ENCODE measurements around the gene MMP24. TPM values are rescaled to one million over a fixed set of nuclear protein-coding genes. Genes with fewer than 3 reads are reported as not detected.

MMP24 gene
- total and polyA plus RNA-seq, 2 of the 13 experiments (the other 11 are each of a cell fraction or from before 2014, with no cell fraction given) = 0.29 to 0.35 TPM

GRCh38 chr20:35290186-35290886 lies 63.8 kb downstream of the MMP24 start (continued):
- TF ChIP-seq, protein P1, sequence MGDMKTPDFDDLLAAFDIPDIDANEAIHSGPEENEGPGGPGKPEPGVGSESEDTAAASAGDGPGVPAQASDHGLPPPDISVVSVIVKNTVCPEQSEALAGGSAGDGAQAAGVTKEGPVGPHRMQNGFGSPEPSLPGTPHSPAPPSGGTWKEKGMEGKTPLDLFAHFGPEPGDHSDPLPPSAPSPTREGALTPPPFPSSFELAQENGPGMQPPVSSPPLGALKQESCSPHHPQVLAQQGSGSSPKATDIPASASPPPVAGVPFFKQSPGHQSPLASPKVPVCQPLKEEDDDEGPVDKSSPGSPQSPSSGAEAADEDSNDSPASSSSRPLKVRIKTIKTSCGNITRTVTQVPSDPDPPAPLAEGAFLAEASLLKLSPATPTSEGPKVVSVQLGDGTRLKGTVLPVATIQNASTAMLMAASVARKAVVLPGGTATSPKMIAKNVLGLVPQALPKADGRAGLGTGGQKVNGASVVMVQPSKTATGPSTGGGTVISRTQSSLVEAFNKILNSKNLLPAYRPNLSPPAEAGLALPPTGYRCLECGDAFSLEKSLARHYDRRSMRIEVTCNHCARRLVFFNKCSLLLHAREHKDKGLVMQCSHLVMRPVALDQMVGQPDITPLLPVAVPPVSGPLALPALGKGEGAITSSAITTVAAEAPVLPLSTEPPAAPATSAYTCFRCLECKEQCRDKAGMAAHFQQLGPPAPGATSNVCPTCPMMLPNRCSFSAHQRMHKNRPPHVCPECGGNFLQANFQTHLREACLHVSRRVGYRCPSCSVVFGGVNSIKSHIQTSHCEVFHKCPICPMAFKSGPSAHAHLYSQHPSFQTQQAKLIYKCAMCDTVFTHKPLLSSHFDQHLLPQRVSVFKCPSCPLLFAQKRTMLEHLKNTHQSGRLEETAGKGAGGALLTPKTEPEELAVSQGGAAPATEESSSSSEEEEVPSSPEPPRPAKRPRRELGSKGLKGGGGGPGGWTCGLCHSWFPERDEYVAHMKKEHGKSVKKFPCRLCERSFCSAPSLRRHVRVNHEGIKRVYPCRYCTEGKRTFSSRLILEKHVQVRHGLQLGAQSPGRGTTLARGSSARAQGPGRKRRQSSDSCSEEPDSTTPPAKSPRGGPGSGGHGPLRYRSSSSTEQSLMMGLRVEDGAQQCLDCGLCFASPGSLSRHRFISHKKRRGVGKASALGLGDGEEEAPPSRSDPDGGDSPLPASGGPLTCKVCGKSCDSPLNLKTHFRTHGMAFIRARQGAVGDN (CRISPR knock-in tag; IDR thresholded peaks at IDR 0.05) = no peak; the same call in 1 of the 2 replicates
- TF ChIP-seq ZNF678 (CRISPR knock-in tag; IDR thresholded peaks at IDR 0.05) (no peak), ZNF296 (CRISPR knock-in tag; conservative IDR thresholded peaks at IDR 0.05) (no peak), TERF1 (CRISPR knock-in tag; IDR thresholded peaks at IDR 0.05) (no peak), ZBTB8A (CRISPR knock-in tag; IDR thresholded peaks at IDR 0.05; ENCODE audit: borderline replicate concordance, low read depth) (no peak), KDM6A (CRISPR knock-in tag; IDR thresholded peaks at IDR 0.05; ENCODE audit: low read depth) (no peak), IRF9 (CRISPR knock-in tag; IDR thresholded peaks at IDR 0.05; ENCODE audit: borderline replicate concordance) (no peak), ZNF879 (CRISPR knock-in tag; IDR thresholded peaks at IDR 0.05) (no peak), ATF3 (CRISPR knock-in tag; IDR thresholded peaks at IDR 0.05) (no peak), ZNF674 (CRISPR knock-in tag; IDR thresholded peaks at IDR 0.05; ENCODE audit: low read depth) (0 out of 2 replicates have a peak, but pooled peaks have one; percentile 0), PRDM10 (CRISPR knock-in tag; IDR thresholded peaks at IDR 0.05; ENCODE audit: low read depth) (no peak), ZNF619 (CRISPR knock-in tag; IDR thresholded peaks at IDR 0.05) (no peak)
- TF ChIP-seq, protein P2, sequence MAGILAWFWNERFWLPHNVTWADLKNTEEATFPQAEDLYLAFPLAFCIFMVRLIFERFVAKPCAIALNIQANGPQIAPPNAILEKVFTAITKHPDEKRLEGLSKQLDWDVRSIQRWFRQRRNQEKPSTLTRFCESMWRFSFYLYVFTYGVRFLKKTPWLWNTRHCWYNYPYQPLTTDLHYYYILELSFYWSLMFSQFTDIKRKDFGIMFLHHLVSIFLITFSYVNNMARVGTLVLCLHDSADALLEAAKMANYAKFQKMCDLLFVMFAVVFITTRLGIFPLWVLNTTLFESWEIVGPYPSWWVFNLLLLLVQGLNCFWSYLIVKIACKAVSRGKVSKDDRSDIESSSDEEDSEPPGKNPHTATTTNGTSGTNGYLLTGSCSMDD (CRISPR knock-in tag; IDR thresholded peaks at IDR 0.05) = no peak

Data from HepG2 (cell line).